CD1c-positive myeloid dendritic cell (primary cell): ENCODE results near the gene CYP26B1.

Experiments
- DNase-seq: peaks from one replicate; pipeline ENCODE4 v3.0.0-alpha.2; 2016; ENCODE audit errors: extremely low spot score

Gene CYP26B1

DNA sequence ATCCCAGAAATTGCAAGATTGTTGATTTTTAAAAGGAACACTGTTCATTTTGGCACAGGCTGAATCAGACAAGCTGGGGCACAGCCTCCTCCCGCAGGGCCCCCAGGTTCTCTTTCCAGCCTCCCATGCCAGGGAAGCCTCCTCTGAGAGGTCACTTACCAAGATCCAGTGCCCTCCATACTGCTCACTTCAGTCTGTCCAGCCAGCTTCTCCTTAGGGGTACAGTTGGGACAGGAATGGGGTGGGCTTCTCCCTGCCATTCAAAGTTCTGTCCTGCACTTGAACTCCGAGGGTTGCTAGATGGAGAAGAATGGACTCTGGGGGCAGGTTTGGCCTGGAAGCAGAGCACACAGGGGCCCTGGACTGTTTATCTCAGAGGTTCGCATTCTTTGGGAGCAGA, 7.5 kb upstream of the CYP26B1 start:
- DNase-seq, result no peak

- DNase-seq, result no peak
Measured at GRCh38 chr2:72154386-72154975, 6.8 kb upstream of the CYP26B1 start.

- no peak for DNase-seq
Measured at GRCh38 chr2:72153924-72154323, 6.3 kb upstream of the CYP26B1 start.

- DNase-seq, result no peak
Measured at GRCh38 chr2:72153026-72153791, 5.5 kb upstream of the CYP26B1 start.

DNA sequence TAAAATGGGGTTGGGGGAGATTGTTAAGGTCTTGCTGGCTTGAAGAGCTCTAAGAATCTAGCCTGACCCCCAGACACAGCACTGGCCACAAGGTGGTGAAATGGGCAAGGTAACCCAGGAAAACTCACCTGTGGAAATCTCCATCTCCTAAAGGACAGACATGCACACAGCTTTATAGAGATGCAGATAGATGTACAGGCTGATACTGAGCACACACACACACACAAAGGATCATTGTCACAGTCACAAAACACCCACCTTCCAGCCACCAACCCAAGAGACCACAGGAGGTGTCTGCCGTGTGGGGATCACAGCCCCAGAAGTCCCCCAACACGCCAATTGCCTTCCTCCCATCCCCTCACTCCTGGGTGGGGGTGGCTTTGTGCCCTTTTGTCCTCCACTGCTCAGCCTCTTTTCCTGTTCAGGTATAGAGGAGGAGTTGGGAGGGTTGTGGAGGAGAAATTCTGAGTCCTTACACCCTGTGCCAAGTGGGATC, 3.2 kb upstream of the CYP26B1 start:
- DNase-seq, result no peak

GRCh38 chr2:72150157-72150860, 2.6 kb upstream of the CYP26B1 start:
- peak; percentile 61 for DNase-seq

DNA sequence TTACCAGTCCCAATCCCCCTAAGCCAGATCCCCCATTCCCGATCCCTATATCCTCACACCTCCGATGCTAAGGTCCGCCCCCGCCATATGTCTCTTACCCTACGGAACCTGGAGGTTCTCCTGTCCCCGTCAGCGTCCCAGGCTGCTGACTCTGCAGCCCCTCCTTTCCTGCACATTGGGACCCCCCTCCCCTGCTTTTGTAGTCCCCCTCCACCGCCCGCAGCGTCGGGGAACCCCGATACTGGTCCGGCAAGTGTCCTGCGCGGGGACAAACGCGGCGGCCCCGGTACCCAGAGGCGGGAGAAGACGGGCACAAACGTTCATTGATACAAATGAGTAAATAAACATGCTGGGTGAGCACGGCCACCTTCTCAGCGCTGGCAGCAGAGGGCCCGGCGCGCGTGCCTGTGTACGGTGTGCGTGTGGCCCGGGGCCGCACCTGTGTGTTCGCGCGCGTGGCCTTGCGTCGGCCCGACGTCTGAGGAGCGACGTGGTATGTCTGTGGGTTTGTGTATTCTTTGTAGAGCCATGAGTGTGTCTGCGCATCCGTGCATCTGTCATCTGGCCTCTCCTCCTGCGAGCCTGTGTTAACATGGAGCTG, 2.0 kb upstream of the CYP26B1 start:
- DNase-seq, result no peak

GRCh38 chr2:72148837-72149555, 1.3 kb upstream of the CYP26B1 start:
- DNase-seq, result peak; percentile 4

DNA sequence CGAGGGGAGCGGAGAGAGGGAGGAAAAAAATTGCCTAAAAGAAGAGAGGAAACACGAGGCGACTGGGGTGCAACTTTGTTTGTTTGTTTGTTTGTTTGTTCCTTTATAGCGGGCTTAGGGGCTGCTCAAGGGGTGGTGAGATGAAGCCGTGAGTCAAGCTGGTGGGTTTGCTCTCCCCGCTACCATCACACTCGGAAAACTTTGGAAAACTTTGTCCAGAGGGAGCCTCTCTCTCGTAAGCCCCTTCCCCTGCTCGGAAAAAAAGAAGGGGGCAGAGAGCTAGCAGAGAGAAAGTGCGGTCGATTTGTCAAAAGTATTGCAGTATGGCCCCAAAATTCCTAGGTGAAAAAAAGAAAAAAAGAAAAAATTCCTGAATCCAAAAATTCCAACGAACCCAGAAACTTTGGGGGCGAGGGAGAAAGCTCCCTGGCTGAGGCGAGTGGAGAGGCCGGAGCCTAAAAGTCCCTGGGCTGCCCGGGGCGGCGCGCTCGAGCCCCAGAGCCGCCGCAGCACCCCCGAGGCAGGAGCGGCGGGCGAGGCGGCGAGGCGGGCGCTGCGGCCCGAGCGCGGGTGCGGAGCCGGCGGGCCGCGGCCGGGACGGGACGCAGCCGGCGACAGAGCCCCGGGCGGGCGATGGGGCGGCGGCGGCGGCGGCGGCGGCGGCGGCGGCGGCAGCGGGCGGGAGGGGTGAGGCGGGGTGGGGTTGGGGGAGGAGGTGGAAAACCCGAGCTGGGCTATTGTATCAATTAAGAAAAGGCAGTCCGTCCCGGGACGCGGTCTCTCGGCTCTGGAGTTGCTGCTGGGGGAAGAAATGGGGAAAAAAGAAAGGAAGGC, 558 bp upstream of the CYP26B1 start:
- no peak for DNase-seq

DNA sequence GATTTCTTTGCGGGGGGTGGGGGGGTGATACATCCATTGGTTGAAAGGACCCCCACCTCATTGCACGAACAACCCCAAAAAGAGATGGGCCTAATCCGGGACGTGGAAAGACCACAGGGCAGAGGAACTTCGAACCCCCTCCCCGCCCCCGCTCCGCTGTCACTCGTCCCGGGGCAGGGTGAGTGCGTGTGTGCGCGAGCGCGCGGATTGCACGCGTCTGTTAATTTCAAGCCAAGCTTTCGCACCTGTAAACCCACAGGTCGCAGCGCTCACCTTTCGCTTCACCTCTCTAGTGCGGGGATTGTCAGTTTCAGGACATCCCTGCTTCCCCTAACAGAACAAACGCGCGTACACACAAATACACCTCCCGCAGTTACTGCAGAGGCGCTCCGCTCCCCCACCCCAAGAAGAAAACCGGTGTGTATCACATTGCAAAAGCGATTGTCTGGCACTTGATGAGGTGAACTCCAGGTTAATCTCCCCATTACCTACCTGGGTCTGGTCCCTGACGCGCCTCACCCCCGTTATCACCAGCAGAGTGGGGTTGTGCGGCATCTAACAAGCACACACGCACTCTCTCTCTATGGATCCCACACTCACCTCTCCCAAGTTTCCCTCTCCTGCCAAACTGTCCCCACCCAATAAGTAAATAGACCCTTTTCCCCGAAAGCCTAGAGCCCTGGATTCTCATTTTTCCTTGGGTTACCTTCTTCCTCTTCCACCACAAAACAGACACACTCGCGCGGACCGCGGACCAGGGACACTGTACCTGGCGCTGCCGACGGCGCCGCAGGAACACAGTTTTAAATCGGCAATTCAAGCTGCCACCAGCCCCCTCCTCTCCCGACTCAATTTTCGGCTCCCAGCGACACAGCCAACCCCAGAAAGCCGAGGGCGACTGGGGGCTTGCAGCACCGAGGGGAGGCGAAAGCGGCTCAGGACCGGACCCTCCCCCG, 1.0 kb downstream of the CYP26B1 start:
- DNase-seq, result no peak

- DNase-seq, result no peak
Measured at GRCh38 chr2:72145658-72146329, 1.9 kb downstream of the CYP26B1 start.

- DNase-seq, result no peak
Measured at GRCh38 chr2:72145289-72145657, 2.4 kb downstream of the CYP26B1 start.

GRCh38 chr2:72144632-72145288, 2.9 kb downstream of the CYP26B1 start:
- no peak for DNase-seq

- no peak for DNase-seq
Measured at GRCh38 chr2:72144274-72144631, 3.4 kb downstream of the CYP26B1 start.

DNA sequence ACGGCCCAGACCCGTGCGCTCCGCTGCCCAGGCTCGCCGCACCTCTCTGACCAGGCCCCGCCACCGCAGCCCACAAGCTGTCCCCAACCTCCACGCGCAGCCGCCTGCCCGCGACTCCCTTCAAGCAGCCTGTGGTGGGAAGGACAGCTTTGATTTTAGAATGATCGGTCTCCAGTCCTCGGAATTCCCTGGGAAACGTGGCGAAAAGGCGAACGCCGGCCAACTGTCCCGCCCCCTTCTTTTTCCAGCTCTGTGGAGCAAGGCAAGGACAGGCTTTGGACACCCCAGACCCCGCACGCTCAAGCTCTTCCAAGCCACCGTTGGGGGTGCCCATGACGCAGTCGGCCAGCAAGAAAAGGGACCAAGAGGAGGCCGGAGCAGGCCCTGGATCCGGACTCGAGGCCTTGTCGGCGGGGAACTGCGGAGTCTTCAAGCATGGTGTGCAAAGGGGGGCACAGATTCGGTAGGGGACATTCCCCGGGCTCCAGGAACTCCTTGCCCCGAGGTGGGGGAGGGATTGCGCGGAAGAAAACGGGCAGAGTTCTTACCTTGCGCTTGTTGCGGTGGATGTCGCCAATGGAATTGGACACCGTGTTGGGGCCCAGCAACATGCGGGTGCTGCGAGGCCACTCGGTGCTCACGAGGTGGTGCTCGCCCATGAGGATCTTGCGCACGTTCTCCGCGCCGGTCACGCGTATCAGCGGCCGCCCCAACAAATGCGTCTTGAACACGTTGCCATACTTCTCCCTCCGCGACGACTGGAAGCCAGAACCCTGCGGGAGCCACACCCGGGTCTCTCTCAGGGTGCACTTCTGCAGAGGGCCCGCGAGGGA, 4.0 kb downstream of the CYP26B1 start:
- DNase-seq, result no peak

DNA sequence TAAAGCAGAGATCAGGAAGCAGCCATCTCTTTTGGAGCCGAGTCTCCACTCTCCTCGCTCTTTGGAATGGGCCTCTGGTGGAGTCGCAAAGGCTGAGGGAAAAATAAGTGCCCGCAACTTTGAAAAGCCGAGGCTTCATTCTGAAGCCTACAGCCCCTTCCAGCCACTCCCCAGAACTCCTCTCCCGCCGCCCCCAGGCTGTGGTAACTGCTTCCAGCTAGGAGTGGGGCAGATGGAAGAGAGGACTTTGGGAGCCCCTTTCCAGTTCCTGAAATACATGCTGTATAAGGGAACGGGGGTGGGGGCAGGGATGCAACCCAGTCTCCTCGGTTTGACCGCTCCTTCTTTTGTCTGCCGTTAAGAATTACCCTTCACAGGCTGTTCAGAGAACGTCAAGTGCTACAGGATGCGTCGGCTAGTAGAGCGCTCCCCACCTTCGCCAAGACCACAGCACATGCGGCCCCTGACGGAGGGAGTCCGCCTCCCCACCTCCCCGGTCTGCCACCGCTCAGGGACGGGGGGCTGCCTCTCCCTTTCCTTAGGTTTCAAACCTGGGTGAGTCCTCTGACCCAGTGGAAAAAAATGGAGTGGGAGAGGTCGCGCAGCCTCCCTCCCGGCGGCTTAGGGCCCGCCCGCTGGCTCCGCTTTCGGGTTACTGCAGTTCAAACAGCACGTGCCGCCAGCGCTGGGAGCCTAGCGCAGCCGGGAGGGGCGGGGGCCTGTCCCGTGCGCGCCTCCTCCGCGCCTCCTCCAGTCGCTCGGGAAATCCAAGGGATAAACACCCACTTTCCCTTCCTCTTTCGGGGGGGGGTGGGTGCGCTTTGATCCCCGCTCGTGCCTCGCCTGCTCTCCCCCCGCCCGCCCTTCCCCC, 4.9 kb downstream of the CYP26B1 start:
- DNase-seq, result peak; percentile 20
